Measurements from ENCODE around the gene MAK. TPM values are rescaled to one million over a fixed set of nuclear protein-coding genes. Genes with fewer than 3 reads are reported as not detected.
"Not testable (repeated sequence)": the region's sequence is repeated elsewhere in the genome, so short reads cannot be mapped to it uniquely, and the experiment has no call there.

Gene MAK
- total and polyA plus RNA-seq, 8 donors: 0.05 to 0.33 (median 0.10) TPM

- FAIRE-seq: no peak
- no peak for TF ChIP-seq CTCF (IDR thresholded peaks at IDR 0.05)
- peaks cover 0 to 3% (median 0%) of the 10 kb centered on the region in 3 donors for H3K4me1 ChIP-seq
- intact Hi-C loops (cut with DNase I): no loop called here
- no peaks in the 10 kb centered on the region for H3K36me3 ChIP-seq
- no peak overlapping the region for H3K4me3 ChIP-seq
- H3K9me3 ChIP-seq: no peaks in the 10 kb centered on the region
- 65 to 79% methylated on average over 6 of the region's 6 CpGs for WGBS, 2 donors
- no peak overlapping the region for H3K27ac ChIP-seq
- no peaks in the 10 kb centered on the region for H3K27me3 ChIP-seq
- no peak for ATAC-seq
- DNase-seq: no peak
These were observed 94.8 kb downstream of the MAK start for GRCh38 chr6:10743515-10743914.

GRCh38 chr6:10742251-10742650 lies 96.1 kb downstream of the MAK start:
- DNase-seq: no peak
- H3K4me1 ChIP-seq: no peaks in the 10 kb centered on the region
- H3K36me3 ChIP-seq: no peaks in the 10 kb centered on the region
- no peak overlapping the region for H3K4me3 ChIP-seq
- no peak for TF ChIP-seq CTCF (IDR thresholded peaks at IDR 0.05)
- H3K9me3 ChIP-seq: no peaks in the 10 kb centered on the region
- 95 to 96% methylated on average over 12 of the region's 12 CpGs for WGBS, 2 donors
- ATAC-seq: no peak
- no peak overlapping the region for H3K27ac ChIP-seq
- no peak for FAIRE-seq
- H3K27me3 ChIP-seq: no peaks in the 10 kb centered on the region
- intact Hi-C loops (cut with DNase I): no loop called here

- H3K27me3 ChIP-seq; ATAC-seq; H3K36me3 ChIP-seq; DNase-seq; H3K27ac ChIP-seq; H3K4me1 ChIP-seq; intact Hi-C loops (cut with DNase I); H3K9me3 ChIP-seq; FAIRE-seq; H3K4me3 ChIP-seq: not testable (repeated sequence)
- 78 to 87% methylated on average over 4 of the region's 4 CpGs for WGBS, 2 donors
These were observed 96.7 kb downstream of the MAK start for GRCh38 chr6:10741643-10742042.

GRCh38 chr6:10740061-10740460 lies 98.3 kb downstream of the MAK start:
- ATAC-seq: no peak
- no peak for TF ChIP-seq CTCF (IDR thresholded peaks at IDR 0.05)
- no peak for FAIRE-seq
- no peaks in the 10 kb centered on the region for H3K36me3 ChIP-seq
- no peak overlapping the region for H3K4me3 ChIP-seq
- no peaks in the 10 kb centered on the region for H3K27me3 ChIP-seq
- no peaks in the 10 kb centered on the region for H3K9me3 ChIP-seq
- DNase-seq: no peak
- intact Hi-C loops (cut with DNase I): no loop called here
- H3K4me1 ChIP-seq: no peaks in the 10 kb centered on the region
- H3K27ac ChIP-seq: no peak overlapping the region

GRCh38 chr6:10736731-10737130 lies 101.6 kb downstream of the MAK start:
- WGBS, 2 donors: 84 to 91% methylated on average over 2 of the region's 2 CpGs
- no peak for TF ChIP-seq CTCF (IDR thresholded peaks at IDR 0.05)
- ATAC-seq (no peak), FAIRE-seq (no peak), DNase-seq (no peak)
- Histone ChIP-seq H3K36me3 (peaks cover 0 to 8% (median 3%) of the 10 kb centered on the region in 3 donors), H3K9me3 (no peaks in the 10 kb centered on the region), H3K4me1 (no peaks in the 10 kb centered on the region), H3K27me3 (no peaks in the 10 kb centered on the region), H3K4me3 (no peak overlapping the region), H3K27ac (no peak overlapping the region)
- intact Hi-C loops (cut with DNase I): no loop called here

DNA sequence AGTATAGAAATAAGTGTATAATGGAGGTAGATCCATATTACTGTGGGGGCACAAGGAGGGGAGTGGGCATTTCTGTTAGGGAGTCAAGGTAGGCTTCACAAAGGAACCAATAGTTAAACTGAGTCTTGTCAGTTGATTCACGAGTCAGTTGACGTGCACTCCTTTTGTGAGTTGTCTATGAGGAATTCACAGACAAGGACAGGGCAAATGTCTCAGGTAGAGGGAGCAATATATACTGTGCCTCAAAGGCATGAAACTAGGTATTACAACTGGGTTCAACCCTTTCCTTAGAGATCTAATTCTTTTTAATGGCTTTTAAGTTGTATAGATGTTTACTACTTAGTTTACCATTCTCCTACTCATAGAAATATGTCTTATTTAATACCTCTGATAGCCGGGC lies 104.5 kb downstream of the MAK start:
- no peaks in the 10 kb centered on the region for H3K27me3 ChIP-seq
- no peaks in the 10 kb centered on the region for H3K9me3 ChIP-seq
- no peaks in the 10 kb centered on the region for H3K4me1 ChIP-seq
- H3K27ac ChIP-seq: no peak overlapping the region
- peaks cover 0 to 26% (median 9%) of the 10 kb centered on the region in 3 donors for H3K36me3 ChIP-seq
- FAIRE-seq: no peak
- 94 to 96% methylated on average over 3 of the region's 3 CpGs for WGBS, 2 donors
- ATAC-seq: no peak
- TF ChIP-seq CTCF (IDR thresholded peaks at IDR 0.05): no peak
- intact Hi-C loops (cut with DNase I): no loop called here
- H3K4me3 ChIP-seq: no peak overlapping the region
- no peak for DNase-seq
